GM10847 (cell line): ENCODE measurements around the gene ITGA1.

Source experiments
- POLR2A ChIP-seq: IDR thresholded peaks from 2 replicates; pipeline ENCODE4 v1.6.1; 2011; ENCODE audit not compliant: insufficient read length; ENCODE audit errors: extremely low read depth

Gene ITGA1

DNA sequence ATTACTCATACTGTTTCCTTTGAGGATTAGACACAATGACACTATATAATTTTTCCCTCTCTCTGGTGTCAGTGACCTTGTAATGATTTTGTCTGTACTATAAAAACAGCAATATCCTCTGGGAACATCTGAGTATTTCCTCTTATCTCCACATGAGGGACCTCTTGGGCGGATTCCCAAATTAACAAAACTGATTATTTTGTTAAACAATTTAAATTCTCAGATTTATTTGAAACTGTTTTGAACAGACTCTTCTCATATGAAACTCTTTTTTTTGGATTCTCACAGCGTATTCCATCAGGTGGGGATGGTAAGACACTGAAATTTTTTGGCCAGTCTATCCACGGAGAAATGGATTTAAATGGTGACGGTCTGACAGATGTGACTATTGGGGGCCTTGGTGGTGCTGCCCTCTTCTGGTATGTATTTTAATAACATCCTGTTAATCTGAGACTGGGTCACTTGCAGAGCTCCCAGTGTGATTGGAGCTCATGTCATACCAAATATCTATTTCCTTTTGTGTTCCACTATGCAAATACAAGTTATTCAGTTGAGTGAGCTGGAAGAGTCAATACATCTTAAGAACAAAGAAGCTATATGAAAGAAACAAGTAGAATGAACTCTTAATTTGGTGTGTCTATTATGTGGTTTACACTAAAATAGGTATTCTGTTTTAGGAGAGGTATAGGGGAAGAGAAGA is 127.6 kb downstream of the ITGA1 start:
- no peak for TF ChIP-seq POLR2A

DNA sequence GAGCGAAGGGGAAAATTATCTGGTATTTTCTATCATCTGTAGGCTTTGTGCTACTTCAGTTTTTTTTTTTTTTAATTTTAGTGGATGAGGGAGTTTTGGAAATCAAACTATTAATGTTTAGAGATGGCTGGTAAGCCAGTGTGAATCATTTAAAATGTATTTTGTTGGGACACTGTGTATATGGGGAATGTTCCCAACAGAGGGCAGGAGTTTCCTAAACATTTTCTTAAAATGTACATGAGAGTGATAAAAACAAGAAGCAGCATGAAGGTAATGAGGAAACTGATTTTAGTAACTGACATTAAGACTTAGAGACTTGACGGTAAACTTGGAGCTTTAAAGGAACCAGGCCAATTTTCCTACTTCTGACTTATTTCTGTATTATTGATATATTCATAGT is 133.2 kb downstream of the ITGA1 start:
- TF ChIP-seq POLR2A, result no peak

GRCh38 chr5:52922384-52922783 is 134.7 kb downstream of the ITGA1 start:
- no peak for TF ChIP-seq POLR2A

GRCh38 chr5:52924456-52924855 is 136.7 kb downstream of the ITGA1 start:
- TF ChIP-seq POLR2A, result no peak

DNA sequence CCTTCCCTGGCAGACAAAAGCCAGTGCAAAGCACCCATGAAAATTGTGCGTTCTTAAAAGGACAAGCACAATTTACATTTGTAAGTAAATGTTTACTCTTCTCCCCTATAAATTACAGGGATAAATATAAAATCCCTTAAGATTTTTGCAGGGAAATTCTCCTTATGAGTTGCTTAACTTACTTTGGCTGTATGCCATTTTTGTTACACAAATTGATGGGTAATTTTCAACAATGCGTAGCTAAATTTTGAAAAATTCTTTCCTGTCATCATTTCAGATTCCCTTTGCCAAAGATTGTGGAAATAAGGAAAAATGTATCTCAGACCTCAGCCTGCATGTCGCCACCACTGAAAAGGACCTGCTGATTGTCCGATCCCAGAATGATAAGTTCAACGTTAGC is 137.3 kb downstream of the ITGA1 start:
- no peak for TF ChIP-seq POLR2A

GRCh38 chr5:52928689-52929088 is 141.0 kb downstream of the ITGA1 start:
- no peak for TF ChIP-seq POLR2A

DNA sequence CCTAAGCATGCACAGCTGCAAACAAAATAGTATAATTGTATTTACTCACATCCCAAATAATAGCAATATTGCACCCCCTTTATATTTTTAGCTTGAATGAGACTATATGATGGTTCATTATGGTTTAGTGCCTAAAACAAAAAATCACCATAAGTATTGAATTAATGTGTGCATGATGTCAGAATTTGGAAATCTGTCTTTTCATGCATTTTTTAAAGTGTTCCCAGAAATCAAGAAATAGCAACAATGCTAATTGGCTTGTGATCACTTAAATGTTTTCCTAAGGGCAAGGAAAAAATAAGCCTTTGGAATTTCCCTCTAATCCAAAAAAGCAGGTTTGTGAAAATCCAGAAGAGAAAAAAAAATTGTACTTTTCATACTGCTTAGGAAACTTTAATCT is 150.5 kb downstream of the ITGA1 start:
- TF ChIP-seq POLR2A, result no peak

DNA sequence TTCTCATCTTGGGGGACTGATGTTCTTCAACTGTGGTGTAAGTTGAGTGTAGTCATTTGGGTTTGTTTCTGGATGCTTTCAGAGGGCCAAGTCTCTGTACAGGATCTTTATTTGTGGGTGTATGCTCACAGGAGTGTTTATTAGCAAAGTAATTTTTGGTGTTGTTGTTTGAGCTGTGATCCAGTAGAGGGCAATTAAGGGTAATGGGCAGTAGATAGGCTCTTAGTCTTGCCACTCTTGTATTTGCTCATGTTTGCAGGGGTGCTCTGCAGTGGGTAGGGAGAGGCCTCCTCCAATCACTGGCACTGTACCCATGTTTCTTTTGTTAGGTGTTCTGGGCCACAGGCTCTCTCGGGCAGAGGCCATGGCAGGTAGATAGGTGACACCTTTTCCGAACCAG is 155.6 kb downstream of the ITGA1 start:
- no peak for TF ChIP-seq POLR2A

GRCh38 chr5:52943808-52944207 is 156.1 kb downstream of the ITGA1 start:
- no peak for TF ChIP-seq POLR2A

DNA sequence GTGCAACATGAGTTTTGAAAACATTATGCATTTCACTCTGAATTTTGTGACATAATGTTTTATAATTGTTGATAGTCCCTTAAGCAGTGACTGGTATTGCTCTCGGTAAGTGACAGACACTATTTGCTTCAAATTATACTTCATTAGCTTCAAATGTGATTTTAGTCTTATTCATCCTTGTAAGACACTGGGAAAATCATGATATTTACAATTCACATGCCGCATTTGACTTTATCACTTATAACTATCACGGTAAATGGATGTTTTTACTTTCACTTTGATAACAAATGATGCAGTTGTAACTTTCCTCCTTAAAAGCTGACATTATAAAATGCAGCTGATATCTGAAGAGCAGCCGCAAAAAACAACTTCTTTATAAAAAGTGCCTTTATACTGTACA is 157.3 kb downstream of the ITGA1 start:
- no peak for TF ChIP-seq POLR2A

DNA sequence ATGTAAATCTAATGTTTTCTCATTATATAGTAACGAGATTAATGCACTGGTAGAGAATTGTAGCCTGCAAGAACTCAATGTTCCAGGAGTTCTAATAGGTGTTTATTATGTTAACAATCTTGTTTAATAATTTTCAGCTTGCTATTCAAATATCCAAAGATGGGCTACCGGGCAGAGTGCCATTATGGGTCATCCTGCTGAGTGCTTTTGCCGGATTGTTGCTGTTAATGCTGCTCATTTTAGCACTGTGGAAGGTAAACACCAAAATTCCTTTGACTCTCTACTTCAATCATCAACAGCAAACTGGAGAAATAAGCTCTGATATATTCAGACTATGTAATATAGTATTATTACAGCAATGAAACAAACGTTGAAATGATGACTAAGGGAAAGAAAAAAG is 159.5 kb downstream of the ITGA1 start:
- TF ChIP-seq POLR2A, result no peak

DNA sequence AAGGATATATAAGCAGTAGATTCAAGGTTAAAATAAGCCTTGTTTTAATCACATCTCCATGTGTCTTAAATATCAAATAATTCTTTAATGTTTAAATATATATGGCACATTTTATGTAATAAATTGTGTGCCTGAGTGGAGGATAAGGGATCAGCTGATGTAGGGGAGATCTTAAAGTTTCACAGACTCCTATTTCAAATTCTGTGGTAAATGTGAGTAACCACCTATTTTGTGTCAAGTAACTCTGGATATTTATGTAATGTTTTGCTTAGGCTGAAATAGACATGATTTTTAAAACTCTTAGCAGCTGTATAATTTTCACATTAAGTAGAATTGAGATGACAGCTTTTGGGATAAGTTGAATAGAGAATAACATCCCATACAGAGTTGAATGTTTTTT is 160.1 kb downstream of the ITGA1 start:
- TF ChIP-seq POLR2A, result no peak

DNA sequence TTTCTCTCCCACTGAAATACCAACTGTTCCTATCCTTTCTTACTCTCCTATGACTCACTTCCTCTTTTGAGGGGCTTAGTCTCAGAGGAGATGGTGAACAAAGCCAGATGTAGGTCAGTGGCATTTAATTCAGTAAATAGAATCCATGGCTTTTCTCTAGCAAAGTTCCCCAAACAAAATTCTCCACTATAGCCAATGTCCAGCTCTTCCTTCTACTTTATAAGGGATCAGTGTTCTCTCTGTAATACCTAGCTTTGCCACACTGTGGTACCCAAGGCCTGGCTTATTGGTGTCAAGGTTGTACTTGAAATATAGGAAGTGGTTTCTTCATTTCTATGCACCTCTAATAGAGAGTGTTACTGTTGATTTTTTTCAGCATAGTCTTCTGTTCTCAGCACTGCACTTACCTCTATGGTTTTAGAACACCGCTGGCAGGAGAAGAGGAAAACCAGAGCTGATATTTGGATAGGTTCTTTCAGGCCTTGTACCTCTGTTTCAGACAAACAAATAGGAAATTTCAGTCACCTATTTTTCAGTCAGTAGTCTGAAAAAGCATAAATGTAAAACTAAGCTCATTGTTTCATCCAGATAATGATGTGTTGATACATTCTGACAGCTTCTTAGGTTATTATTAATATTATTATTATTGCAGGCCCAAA is 160.8 kb downstream of the ITGA1 start:
- TF ChIP-seq POLR2A, result no peak

DNA sequence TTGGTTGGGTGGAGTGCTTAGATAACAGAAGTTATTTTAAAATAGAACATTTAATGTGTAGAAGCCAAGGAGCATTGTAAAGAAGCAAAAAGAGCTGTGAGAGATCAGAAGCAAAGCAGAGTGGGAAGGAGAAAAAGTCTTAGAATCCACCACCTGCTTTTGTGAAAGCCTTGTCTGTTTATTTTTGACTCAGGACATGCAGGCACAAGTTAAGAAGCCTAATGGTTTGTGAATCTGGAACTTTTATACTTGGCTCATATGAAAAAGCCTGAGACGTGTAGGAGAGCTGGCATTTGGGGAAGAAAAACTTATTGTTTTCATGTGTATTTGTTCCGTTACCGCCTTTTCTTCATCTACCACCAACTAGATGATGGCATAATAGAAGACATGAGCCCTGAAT is 163.0 kb downstream of the ITGA1 start:
- no peak for TF ChIP-seq POLR2A

GRCh38 chr5:52952483-52952882 is 164.8 kb downstream of the ITGA1 start:
- no peak for TF ChIP-seq POLR2A

DNA sequence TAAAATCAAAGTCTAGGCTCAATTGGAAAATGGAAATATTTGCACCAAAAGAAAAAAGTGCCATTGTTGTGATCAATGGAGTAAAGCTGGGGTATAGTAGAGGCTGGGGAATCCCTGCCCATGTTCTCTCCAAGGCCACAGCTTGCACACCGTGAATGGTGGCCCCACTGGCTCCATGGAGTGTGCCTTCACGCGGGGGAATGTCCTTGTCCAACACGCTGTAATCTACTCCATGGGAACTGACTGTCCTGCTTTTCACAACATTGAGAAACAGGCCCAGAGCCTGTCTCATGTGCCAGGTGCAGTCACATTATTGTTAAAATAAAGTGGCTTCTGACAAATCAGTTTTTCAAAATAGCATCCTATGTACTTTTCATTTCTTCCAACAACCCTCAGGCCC is 168.3 kb downstream of the ITGA1 start:
- no peak for TF ChIP-seq POLR2A
